BLaER1 (cell line): ENCODE results near the gene ATP2B3.

ENCODE experiments used
- H3K27ac ChIP-seq: shearing (Covaris generic); formaldehyde crosslinking; 2 replicates; pipeline ENCODE4 v1.8.1; 2022
- H3K27me3 ChIP-seq: shearing (Covaris generic); formaldehyde crosslinking; 2 replicates; pipeline ENCODE4 v1.8.1; 2022
- H3K36me3 ChIP-seq: shearing (Covaris generic); formaldehyde crosslinking; 2 replicates; pipeline ENCODE4 v1.8.1; 2022
- H3K4me1 ChIP-seq: shearing (Covaris generic); formaldehyde crosslinking; 2 replicates; pipeline ENCODE4 v1.8.1; 2022
- H3K4me2 ChIP-seq: shearing (Covaris generic); formaldehyde crosslinking; 2 replicates; pipeline ENCODE4 v1.8.1; 2022
- H3K4me3 ChIP-seq: shearing (Covaris generic); formaldehyde crosslinking; 2 replicates; pipeline ENCODE4 v1.8.1; 2022
- H3K9ac ChIP-seq: shearing (Covaris generic); formaldehyde crosslinking; 2 replicates; pipeline ENCODE4 v1.8.1; 2022
- H3K9me3 ChIP-seq: shearing (Covaris generic); formaldehyde crosslinking; 2 replicates; pipeline ENCODE4 v1.8.1; 2022
- H4K20me1 ChIP-seq: shearing (Covaris generic); formaldehyde crosslinking; 2 replicates; pipeline ENCODE4 v1.8.1; 2022
- Cebpa-rat ChIP-seq: shearing (Covaris generic); IDR thresholded peaks from 2 replicates; pipeline ENCODE4 v1.8.1; 2022

Gene ATP2B3

DNA sequence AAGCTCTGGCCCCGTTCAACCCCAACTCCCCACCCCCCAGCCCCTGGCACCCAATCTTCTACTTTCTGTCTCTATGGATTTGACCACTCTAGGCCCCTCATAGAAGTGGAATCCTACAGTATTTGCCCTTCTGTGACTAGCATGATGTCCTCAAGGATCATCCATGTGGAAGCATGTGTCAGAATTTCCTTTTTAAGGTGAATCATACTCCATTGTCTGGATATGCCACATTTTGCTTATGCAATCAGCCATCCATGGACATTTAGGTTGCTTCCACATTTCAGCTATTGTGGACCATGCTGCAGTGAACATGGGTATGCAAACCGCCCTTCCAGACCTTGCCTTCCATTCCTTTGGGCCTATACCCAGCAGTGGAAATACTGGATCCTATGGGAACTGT, 66.0 kb downstream of the ATP2B3 start:
- peaks cover 21% of the 10 kb centered on the region for H3K36me3 ChIP-seq

DNA sequence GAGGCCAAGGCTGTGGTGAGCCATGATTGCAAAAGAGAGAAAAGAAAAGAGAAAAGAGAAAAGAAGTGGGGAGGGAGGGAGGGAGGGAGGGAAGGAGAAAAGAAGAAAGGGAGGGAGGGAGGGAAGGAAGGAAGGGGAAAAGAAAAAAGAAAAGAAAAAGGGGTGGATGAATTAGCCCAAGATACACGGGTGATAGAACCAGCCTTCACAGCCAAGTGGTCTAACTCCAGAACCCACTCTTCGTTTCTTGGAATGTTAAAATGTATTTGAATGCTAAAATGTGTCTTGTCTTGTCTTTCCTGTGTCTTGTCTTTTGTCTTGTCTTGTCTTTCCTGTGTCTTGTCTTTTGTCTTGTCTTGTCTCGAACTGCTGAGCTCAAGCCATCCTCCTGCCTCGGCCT, 68.4 kb downstream of the ATP2B3 start:
- Histone ChIP-seq H3K4me1 (peaks cover 26% of the 10 kb centered on the region), H3K9me3 (no peaks in the 10 kb centered on the region), H4K20me1 (peaks cover 21% of the 10 kb centered on the region), H3K36me3 (peaks cover 44% of the 10 kb centered on the region), H3K27ac (no peak overlapping the region), H3K9ac (no peak overlapping the region), H3K4me2 (no peak overlapping the region), H3K27me3 (peaks cover 81% of the 10 kb centered on the region), H3K4me3 (no peak overlapping the region)
- no peak for TF ChIP-seq Cebpa-rat

More for the DNA sequence above, 66.0 kb downstream of the ATP2B3 start:
- Histone ChIP-seq H3K4me2 (peak overlapping the region; percentile 55), H3K27me3 (peaks cover 84% of the 10 kb centered on the region), H3K4me1 (peaks cover 26% of the 10 kb centered on the region), H3K9me3 (no peaks in the 10 kb centered on the region), H3K9ac (no peak overlapping the region), H4K20me1 (peaks cover under 1% of the 10 kb centered on the region; the same call in 1 of the 2 replicates), H3K27ac (no peak overlapping the region), H3K4me3 (no peak overlapping the region)
- TF ChIP-seq Cebpa-rat, result no peak

GRCh38 chrX:153587342-153587741, 69.9 kb downstream of the ATP2B3 start:
- H3K4me2 ChIP-seq, result no peak overlapping the region
- no peak overlapping the region for H3K27ac ChIP-seq
- H4K20me1 ChIP-seq, result peaks cover 34% of the 10 kb centered on the region
- no peaks in the 10 kb centered on the region for H3K9me3 ChIP-seq
- peaks cover 18% of the 10 kb centered on the region for H3K4me1 ChIP-seq
- H3K27me3 ChIP-seq, result peaks cover 83% of the 10 kb centered on the region
- no peak for TF ChIP-seq Cebpa-rat
- peaks cover 59% of the 10 kb centered on the region for H3K36me3 ChIP-seq
- H3K4me3 ChIP-seq, result no peak overlapping the region
- H3K9ac ChIP-seq, result no peak overlapping the region

- Histone ChIP-seq H3K4me3 (no peak overlapping the region), H3K27ac (no peak overlapping the region), H3K9me3 (no peaks in the 10 kb centered on the region), H4K20me1 (peaks cover 43% of the 10 kb centered on the region), H3K4me2 (no peak overlapping the region), H3K36me3 (peaks cover 67% of the 10 kb centered on the region), H3K9ac (no peak overlapping the region), H3K4me1 (peaks cover 10% of the 10 kb centered on the region), H3K27me3 (peaks cover 85% of the 10 kb centered on the region)
- no peak for TF ChIP-seq Cebpa-rat
Observed at GRCh38 chrX:153588021-153588781, 70.8 kb downstream of the ATP2B3 start.

DNA sequence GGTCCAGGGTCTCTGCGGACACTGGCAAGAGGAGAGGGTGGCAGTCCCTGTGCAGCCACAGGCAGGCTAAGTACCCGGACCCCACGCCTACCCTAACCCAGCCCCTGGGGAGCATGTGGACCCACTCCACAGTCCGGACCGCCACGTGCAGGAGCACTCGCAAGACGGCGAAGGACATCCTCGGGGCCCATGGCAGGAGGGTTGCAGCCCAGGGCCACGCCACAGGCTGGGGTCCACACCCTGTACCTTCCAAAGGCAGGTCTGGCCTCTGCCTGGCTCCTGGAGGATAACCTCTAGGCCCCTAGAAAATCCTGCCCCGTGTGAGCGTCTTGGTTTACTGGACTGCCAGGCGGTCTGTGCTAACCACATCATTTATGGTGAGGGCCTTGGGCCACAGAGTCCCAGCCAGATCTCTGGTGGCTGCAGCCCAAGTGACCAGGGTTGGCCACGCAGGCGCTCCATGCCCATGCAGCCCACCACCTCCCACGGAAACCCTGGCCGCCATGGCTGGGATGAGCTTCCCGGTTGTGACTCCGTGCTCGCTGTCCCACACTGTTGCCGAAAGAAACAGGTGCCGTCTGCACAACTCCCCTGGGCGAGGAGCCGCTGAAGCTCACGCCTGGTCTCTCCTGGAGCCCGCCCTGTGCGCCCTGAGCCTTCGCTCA, 71.5 kb downstream of the ATP2B3 start:
- H3K27ac ChIP-seq, result no peak overlapping the region
- H3K27me3 ChIP-seq, result peaks cover 87% of the 10 kb centered on the region
- no peak overlapping the region for H3K4me2 ChIP-seq
- H3K9me3 ChIP-seq, result no peaks in the 10 kb centered on the region
- TF ChIP-seq Cebpa-rat, result no peak
- peaks cover 50% of the 10 kb centered on the region for H4K20me1 ChIP-seq
- H3K4me1 ChIP-seq, result peaks cover 3% of the 10 kb centered on the region
- H3K36me3 ChIP-seq, result peaks cover 74% of the 10 kb centered on the region
- H3K4me3 ChIP-seq, result no peak overlapping the region
- H3K9ac ChIP-seq, result no peak overlapping the region

GRCh38 chrX:153590961-153591956, 73.8 kb downstream of the ATP2B3 start:
- Histone ChIP-seq H3K4me2 (no peak overlapping the region), H3K4me1 (peaks cover 15% of the 10 kb centered on the region), H3K9ac (no peak overlapping the region), H3K27ac (0 out of 2 replicates have a peak overlapping the region, but pooled peaks have one; percentile 4), H4K20me1 (peaks cover 73% of the 10 kb centered on the region), H3K4me3 (no peak overlapping the region), H3K36me3 (peaks cover 95% of the 10 kb centered on the region), H3K27me3 (peaks cover 86% of the 10 kb centered on the region), H3K9me3 (no peaks in the 10 kb centered on the region)
- no peak for TF ChIP-seq Cebpa-rat

DNA sequence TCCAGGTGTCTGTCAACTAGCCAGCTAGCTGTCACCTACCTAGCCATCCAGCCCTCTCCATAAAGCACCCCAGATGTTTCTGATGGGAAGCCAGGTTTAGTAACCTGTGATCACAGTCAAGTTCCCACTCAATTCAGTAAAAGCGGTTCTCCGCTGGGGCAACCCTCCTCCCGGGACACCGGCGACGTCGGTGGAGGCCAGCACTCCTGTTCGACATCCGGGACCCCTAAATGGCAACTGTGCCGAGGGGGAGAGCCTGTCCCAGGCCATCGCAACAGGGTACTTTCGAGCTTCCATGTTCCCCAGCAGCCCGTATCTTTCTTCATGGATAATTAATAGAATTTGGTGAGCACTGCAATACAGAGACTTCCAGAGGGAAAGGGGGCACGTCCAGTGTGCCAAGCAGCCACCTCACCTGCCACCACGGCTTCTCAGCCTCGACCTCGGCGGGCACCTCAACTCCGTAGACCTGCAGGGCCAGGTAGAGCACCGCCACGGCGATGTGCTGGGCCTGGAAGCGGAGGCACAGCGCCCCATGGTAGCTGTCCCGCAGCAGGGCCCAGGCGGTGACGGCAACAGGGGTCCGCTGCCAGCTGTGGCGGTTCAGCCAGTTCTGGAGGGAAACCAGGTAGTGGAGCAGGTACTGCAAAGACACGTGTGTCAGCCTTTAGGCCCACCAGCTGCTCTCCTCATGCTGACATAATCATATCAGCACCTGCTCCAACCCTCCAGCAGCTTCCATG, 74.8 kb downstream of the ATP2B3 start:
- no peak overlapping the region for H3K4me3 ChIP-seq
- no peak for TF ChIP-seq Cebpa-rat
- peaks cover 76% of the 10 kb centered on the region for H3K27me3 ChIP-seq
- no peak overlapping the region for H3K4me2 ChIP-seq
- no peak overlapping the region for H3K27ac ChIP-seq
- H3K9ac ChIP-seq, result no peak overlapping the region
- H3K36me3 ChIP-seq, result peaks cover 85% of the 10 kb centered on the region
- H4K20me1 ChIP-seq, result peaks cover 83% of the 10 kb centered on the region
- no peaks in the 10 kb centered on the region for H3K9me3 ChIP-seq
- peaks cover 25% of the 10 kb centered on the region for H3K4me1 ChIP-seq

DNA sequence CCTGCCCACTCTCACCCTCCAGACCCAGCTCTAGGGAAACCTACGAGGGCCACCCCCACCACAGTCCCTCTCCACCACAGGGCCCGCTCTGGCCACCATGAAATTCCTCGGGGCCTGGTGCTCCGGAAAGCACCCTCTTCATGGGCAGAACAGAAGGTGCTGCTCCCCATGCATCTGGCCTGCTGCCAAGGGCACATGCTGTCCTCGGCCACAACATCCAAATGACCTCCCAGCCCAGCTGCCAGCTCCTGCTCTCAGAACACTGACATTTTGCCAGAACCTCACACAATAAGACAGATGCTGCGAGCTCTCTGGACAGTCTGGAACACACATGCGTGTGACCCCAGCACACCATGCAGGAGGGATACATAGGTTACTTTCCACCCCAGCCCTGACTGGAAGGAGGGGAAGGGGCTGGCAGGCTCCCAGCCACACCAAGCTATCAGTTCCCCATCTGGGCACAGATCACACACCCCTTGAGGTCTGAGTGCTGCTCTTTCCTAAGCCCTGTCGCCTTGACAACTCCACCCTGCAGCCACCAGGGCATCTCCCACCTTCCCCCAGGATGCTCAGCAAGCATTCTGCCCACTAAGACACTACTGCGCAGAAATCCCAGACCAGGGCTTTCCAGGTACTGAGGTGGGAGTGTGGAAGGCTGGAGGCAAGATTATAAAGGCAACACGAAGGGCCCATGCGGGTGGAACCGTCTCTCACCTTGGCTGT, 75.7 kb downstream of the ATP2B3 start:
- no peak for TF ChIP-seq Cebpa-rat
- H3K36me3 ChIP-seq, result peaks cover 77% of the 10 kb centered on the region

More for the DNA sequence above, 75.7 kb downstream of the ATP2B3 start:
- H3K4me1 ChIP-seq, result peaks cover 34% of the 10 kb centered on the region
- H3K4me3 ChIP-seq, result no peak overlapping the region
- no peak overlapping the region for H3K4me2 ChIP-seq
- peaks cover 92% of the 10 kb centered on the region for H4K20me1 ChIP-seq
- H3K9me3 ChIP-seq, result peaks cover 3% of the 10 kb centered on the region; the same call in 1 of the 2 replicates
- H3K9ac ChIP-seq, result no peak overlapping the region
- no peak overlapping the region for H3K27ac ChIP-seq
- H3K27me3 ChIP-seq, result peaks cover 75% of the 10 kb centered on the region
